ENCODE results near the gene MAST4.

MAST4 gene

GRCh38 chr5:67187006-67187715 is 591.0 kb downstream of the MAST4 start:
- TF ChIP-seq CTCF (IDR thresholded peaks at IDR 0.05; ENCODE audit: low read depth, low read length) = no peak
- H3K4me3 ChIP-seq (replicated peaks in 1 of 2; ENCODE audit: low read depth in 2 of 2, low read length in 2 of 2) = no peak overlapping the region
- no peak for DNase-seq (ENCODE audit: low read depth in 2 of 2)

GRCh38 chr5:67188274-67189078 is 592.3 kb downstream of the MAST4 start:
- H3K4me3 ChIP-seq (replicated peaks in 1 of 2; ENCODE audit: low read depth in 2 of 2, low read length in 2 of 2) = no peak overlapping the region
- no peak for TF ChIP-seq CTCF (IDR thresholded peaks at IDR 0.05; ENCODE audit: low read depth, low read length)
- DNase-seq (ENCODE audit: low read depth in 2 of 2) = no peak

- H3K4me3 ChIP-seq (replicated peaks in 1 of 2; ENCODE audit: low read depth in 2 of 2, low read length in 2 of 2) = no peak overlapping the region
- DNase-seq (ENCODE audit: low read depth in 2 of 2) = no peak
- TF ChIP-seq CTCF (IDR thresholded peaks at IDR 0.05; ENCODE audit: low read depth, low read length) = no peak
These were observed 592.8 kb downstream of the MAST4 start for GRCh38 chr5:67189079-67189354.

GRCh38 chr5:67189931-67190330 is 593.7 kb downstream of the MAST4 start:
- H3K4me3 ChIP-seq (replicated peaks in 1 of 2; ENCODE audit: low read depth in 2 of 2, low read length in 2 of 2) = no peak overlapping the region
- no peak for TF ChIP-seq CTCF (IDR thresholded peaks at IDR 0.05; ENCODE audit: low read depth, low read length)
- DNase-seq (ENCODE audit: low read depth in 2 of 2) = no peak

GRCh38 chr5:67190410-67190809 is 594.2 kb downstream of the MAST4 start:
- no peak for TF ChIP-seq CTCF (IDR thresholded peaks at IDR 0.05; ENCODE audit: low read depth, low read length)
- H3K4me3 ChIP-seq (replicated peaks in 1 of 2; ENCODE audit: low read depth in 2 of 2, low read length in 2 of 2) = no peak overlapping the region
- no peak for DNase-seq (ENCODE audit: low read depth in 2 of 2)

GRCh38 chr5:67190861-67191260 is 594.7 kb downstream of the MAST4 start:
- no peak overlapping the region for H3K4me3 ChIP-seq (replicated peaks in 1 of 2; ENCODE audit: low read depth in 2 of 2, low read length in 2 of 2)
- TF ChIP-seq CTCF (IDR thresholded peaks at IDR 0.05; ENCODE audit: low read depth, low read length) = no peak
- peak in 1 of 2 donors; percentile 21 for DNase-seq (ENCODE audit: low read depth in 2 of 2)
